Measurements from ENCODE around the gene JMJD6.

JMJD6 gene

GRCh38 chr17:76697702-76698465, 28.5 kb downstream of the JMJD6 start:
- peak; percentile 62 for DNase-seq

- peak; percentile 39 for DNase-seq
Observed at GRCh38 chr17:76696763-76697701, 29.4 kb downstream of the JMJD6 start.

DNA sequence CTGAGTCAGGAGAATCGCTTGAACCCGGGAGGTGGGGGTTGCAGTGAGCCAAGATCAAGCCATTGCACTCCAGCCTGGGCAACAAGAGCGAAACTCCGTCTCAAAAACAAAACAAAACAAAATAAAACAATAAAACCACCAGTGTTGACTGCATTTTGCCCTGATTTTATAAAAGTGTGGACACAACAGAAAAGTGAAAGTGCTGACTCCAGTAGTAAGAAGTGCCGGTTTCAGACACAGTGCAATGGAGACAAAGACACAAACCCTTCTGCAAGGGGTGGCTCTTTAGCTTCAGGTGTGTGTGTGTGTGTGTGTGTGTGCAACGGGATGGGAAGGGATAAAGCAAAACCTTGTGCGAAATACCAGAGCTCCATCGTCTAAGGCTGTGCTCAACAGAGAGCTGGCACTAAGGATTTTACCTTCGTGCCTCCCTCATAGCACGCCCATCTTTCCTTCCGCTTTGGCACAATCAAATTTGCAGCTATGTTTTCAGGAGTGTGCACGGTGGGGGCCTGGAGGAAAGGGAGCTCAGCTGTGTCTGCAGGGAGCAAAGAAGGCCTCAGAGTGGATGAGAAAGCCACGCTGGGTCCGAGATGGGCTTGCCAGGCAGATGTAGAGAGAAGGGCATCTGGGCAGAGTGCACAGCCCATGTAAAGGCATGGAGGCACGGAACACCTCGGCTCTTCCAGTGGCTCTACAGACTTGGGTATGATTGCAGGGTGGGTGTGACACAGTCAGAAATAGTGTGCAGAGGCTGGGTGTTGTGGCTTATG, 31.2 kb downstream of the JMJD6 start:
- DNase-seq: no peak

GRCh38 chr17:76691379-76692191, 34.8 kb downstream of the JMJD6 start:
- no peak for DNase-seq

DNA sequence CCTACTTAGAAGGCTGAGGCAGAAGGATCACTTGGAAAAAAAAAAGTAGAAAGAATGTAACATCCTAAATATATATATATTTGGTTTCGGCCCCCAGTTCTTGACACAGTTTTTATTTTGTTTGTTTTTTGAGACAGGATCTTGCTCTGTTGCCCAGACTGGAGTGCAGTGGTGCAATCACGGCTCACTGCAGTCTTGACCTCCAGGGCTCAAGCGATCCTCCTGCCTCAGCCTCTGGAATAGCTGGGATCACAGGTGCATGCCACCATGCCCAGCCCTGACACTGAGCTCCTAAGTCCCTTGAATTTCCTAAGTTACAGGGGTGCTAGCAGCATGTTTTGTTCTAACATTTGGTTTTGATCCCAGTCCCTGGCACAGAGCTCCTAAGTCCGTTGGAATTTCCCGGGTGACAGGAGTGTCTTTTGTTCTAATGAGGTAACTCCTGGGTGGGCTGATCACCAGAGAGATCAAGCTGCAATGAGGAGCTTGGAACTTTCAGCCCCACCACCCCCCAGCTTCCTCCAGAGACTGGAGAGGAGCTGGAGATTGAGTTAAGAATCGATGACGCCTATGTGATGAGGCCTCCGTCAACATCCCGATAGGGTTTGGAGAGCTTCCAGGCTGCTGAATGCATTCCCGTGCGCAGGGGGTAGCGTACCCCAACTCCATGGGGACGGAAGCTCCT, 35.7 kb downstream of the JMJD6 start:
- DNase-seq: no peak

DNA sequence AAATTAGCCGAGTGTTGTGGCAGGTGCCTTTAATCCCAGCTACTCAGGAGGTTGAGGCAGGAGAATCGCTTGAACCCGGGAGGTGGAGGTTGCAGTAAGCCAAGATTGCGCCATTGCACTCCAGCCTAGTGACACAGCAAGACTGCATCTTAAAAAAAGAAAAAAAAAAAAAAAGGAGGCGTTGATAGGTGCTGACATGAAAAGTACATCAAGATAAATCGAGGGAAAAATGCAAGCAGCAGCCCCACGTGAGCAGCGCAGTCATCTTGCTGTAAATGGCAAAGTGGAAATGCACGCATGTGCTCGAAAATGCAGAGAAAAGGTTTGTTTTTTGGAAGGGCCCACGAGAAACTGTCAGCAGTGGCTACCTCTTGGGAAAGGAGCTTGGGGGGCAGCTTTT, 36.5 kb downstream of the JMJD6 start:
- no peak for DNase-seq

DNA sequence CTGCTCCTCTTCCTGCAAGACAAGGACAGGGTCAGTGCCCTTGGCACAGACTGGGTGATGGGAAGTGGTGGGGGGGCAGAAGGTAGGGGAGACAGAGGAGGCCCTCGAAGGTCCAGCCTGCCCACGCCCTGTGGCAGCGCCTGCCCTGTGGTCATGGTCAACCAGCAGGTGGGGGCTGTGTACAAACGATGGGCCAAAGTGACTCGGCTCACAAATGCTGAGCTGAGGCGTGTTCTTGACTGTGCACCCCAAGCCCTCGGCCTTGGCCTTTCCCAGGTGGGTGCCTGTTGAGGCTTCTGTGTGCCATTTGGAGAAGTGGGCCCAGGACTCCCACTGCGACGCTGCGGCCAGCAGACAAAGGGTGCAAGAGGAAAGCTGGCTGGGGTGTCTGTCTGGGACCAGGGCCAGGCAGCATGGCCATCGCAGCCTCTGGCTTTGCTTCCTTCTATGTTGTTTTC, 38.2 kb downstream of the JMJD6 start:
- DNase-seq: no peak

- no peak for DNase-seq
Observed at GRCh38 chr17:76687298-76688164, 38.9 kb downstream of the JMJD6 start.

DNA sequence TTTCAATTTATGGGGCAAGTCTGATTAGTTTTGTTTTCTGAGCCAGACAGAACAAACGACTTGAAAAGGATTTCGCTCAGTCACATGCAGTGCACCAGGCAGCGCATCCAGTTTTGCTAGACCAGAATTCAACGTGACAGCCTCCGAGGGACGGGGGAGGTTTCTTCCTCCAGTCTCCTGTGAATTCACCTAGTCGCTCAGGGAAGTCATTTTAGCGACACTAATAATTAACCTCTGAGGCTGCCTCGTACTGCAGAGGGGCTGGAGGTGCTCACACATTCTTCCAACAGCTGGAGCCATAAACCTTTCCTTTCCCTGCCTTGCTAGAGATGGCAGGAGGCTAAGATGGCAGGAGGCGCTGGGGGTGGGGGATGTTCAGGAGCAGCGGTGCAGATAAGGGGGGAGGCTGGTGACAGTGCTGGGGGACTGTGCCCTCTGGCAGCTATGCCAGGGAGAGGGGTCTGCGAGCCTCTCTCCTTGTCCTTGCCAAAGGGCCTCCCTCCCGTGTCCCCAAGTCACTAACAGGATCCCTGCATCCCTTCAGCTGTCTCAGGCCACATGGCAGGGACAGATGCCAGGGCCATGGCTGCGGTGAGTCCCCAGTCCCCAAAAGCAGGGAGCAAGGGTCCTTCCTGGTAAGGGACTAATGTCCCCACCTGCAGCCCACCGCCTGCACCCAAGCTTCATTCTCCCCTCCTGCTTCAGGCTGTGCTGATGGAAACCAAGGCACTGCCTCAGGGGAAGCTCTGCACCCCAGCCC, 39.7 kb downstream of the JMJD6 start:
- no peak for DNase-seq

DNA sequence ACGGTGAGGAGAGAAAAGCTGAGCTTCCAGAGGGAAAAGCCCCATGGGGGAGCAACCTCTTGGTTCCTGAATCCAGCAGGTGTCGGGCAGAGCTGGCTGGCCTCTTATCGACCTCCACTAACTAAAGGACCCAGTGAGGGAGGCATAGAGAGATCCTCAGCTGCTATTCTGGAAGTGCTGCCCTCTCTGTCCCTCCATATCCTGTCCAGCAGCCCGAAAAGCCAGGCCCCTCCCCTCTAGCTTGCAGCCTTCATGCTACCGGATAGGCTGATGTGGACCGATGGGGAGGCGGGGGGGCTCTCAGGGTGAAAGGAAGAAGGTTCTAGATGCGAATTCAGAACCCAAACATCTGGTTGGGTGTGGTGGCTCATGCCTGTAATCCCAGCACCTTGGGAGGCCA, 40.6 kb downstream of the JMJD6 start:
- no peak for DNase-seq

DNA sequence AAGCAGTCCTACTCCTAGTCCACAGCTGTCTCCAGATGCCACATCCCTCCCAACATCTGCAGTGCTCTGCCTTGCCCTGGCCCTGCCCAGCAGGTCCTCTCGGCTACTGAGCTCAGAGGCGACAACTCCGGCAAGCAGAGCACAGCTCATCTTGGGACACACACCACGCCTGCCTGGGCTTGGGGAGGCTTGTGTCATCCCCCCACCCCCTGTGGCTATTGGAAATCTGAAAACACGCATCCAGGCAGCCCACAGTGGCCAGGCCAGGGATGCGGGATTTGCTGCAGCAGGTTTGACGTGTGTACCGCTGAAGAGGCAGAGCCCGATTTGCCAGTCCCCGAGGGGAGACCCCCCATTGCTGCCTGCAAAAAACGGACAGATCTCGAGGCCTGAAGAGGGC, 41.0 kb downstream of the JMJD6 start:
- no peak for DNase-seq

GRCh38 chr17:76684756-76685155, 41.6 kb downstream of the JMJD6 start:
- no peak for DNase-seq

- DNase-seq: no peak
Observed at GRCh38 chr17:76683921-76684745, 42.3 kb downstream of the JMJD6 start.

DNA sequence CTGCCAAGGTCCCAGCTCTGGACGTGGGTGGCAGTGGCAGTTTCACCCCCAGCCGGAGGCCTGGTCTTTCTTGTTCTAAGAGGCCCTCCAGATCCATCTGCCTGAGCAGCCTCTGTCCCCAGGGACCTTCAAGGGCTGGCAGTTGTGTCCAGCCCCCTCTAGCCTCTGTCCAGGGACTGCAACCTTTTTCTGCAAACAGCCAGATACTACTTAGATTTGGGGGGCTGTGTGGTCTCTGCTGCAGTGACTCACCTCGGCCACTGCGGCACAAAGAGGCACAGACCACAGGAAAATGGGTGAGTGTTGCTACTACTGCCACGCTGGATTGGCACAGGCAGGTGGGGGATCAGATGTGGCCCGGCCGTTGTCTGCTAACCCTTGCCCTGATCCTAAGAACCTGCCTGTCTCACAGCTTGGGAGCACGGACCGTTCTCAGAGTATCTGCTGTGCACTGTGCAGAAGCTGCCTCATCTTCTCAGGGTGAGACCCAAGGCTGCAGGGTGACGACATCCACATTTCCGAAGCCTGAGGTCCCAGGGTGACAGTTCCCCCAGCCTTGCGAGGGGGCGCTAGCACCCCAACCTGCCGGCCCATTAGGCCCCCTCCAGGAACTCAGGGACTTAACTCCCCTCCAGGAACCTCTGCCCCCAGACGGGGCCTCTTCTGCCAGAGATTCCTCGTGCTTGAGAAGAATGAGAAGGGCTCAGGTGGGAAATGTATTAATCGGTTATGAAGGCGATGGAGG, 43.2 kb downstream of the JMJD6 start:
- DNase-seq: no peak

GRCh38 chr17:76682296-76682695, 44.1 kb downstream of the JMJD6 start:
- DNase-seq: peak; percentile 49

DNA sequence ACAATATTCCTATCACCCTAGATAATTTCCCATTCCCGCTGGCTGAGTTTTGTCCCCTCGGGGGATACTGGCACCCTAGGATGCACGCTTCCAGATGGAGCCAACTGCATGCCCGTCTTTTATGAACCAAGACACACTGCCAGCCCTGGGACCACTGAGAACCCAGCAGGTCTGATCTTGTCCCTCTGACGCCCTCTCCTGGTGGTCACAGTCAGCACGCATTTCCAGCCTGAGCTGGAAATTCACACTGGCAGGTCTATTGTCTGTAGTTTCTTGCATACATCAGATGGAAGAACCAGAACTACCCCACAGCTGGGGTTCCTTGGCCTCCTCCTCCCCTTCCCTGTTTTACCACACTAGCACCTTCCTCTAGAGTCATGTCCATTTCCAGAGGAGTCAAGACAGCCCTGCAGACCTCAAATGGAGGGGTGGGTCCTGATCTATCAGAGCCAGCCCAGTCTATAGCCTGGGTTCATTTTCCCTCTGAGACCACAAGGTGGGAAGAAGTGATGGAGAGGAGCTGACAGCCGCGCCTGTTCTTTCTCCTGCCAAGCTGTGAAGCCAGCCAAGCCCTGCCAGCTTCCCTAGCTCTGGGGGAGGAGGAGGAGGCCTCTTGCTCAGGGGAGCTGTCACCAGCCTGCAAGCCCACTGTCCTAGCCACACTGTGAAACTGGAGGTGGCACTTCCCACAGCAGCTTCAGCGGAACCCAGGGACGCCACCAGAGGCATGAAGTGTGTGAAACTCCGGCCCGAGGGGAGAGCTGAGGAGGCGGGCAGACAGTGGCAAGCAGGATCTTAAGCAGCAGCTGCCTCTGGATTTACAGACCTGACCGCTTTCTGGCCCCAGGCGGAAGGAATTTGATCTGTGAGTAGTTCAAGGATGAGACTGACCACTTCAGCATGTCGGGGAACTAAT, 44.9 kb downstream of the JMJD6 start:
- peak; percentile 61 for DNase-seq

GRCh38 chr17:76679239-76679638, 47.2 kb downstream of the JMJD6 start:
- no peak for DNase-seq
